T1000 (cell line): Measurements from ENCODE around the gene CTBP1.

Experiments used
- DNase-seq: peaks from one replicate; lab custom pipeline; 2025; ENCODE audit warnings: mixed read lengths; lab: John Stamatoyannopoulos, UW

Gene CTBP1

DNA sequence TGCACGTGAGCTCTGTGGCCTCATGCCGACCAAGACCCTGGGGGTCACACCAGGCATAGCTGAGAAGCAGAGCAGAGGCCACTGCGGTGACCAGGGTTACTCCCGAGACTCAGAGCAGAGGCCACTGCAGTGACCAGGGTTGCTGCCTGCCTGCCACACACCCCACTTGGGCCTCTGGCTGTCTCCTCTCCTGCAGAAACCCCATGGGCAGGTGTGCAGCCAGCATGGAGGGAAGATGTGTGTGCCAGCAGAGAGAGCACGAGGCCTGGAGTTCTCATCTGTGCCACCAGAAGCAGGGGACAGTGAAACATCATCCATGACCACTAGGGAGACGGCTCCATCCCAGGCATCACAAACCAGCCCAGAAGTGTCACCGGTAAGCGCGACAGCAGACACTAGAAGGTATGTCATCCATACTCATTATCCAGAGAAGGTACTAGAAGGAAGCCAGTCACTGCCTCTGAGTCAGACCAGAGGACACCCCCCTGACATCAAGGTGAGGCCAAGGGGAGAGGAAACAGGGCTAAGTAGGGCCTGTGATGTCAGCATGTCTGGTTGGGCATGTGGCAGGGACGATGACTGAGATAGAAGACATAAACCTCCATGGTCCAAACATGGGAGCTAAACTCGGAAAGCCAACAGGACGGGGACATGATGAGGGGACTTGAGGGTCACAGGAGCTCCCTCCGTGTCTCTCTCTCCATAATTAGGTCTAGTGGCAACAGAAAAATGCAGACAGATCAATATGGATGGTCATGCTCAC, 52.3 kb downstream of the CTBP1 start:
- no peak for DNase-seq

DNA sequence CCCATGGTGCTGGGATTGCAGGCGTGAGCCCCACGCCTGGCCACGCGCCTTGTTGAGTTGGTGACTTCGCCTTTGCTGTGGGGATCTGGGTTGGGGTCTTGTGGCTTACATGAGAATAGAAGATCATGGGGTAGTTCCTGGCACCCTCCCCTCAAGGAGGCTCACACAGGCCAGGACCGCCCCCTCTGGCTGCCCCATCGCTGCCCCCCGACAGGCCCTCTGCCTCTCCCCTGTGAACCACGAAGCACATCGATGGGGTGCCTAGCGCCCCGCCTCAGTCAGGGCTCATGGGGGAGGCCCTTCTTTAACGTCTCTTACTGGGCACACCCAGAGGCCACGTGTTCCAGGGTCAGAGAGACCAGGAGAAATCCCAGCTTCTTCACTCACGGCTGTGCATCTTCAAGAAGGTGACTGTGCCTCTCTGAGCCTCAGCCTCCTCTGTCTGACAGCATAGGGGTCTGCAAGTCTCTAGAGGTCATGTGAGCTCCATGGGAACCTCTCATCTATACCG, 53.0 kb downstream of the CTBP1 start:
- DNase-seq = no peak

DNA sequence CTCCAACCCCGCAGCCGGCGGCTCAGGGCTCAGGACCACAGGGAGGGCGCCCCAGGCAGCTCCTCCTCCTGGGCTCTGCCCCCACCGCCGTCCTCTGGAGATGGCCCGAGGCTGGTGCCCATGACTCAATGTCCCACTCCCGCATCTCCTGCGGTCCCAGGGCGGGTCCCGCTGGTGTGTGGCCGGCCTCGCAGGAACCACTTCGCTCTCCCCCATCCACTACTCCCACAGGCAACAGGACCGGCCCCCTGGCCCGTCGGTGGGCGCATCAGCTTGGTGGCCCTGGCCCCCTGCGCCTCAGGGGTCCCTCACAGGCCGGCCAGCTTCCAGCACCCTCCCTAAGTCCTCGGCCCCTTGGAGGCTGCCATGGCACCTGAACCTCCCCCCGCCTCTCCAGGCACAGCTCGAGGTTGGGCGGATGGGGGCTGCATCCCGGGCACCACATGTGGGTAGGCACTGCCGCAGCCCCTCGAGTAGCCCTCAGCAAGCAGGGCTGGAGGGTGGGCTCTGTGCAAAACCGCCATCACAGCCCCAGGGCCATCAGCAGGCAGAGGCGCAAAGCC, 53.7 kb downstream of the CTBP1 start:
- no peak for DNase-seq

DNA sequence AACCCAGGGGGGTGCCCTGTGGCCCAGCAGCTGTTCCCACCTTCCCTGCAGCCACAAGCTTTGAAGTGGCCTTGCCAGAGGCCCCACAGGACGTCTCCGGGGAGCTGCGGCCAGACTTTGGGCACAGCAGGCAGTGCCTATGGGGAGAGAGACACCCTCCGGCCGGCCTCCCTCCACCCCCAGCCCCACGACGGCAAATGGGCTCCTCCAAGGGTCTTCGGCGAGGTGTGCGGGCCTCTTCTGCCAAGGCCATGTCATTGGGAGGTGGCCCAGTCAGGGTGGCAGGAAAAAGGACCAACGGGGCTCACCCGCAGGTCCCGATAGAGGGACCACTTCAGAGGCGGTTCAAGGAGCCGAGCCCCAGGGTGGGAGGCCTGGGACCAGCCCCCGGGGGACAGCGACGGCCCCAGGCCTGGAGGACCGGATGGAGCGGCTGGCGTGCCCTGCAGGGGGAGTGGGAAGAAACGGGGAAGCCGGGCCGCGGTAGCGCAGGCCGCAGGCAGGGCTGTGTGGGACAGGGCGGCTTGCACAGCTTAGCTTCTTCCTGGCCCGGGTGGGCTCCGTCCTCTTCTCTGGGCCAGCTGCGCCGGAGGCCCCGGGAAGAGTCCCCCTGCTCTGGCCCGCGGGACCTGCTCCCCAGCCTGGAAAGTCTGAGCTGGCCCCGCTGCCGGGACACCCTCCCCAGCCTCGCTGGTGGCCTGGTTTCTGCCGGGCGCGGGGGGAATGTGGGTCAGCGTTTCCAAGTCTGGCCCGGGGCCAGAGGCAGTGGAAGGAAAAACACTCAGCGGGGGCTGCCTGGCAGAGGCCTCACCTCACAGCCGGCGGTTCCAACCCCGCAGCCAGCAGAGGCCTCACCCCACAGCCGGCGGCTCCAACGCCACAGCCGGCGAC, 54.7 kb downstream of the CTBP1 start:
- DNase-seq = no peak

DNA sequence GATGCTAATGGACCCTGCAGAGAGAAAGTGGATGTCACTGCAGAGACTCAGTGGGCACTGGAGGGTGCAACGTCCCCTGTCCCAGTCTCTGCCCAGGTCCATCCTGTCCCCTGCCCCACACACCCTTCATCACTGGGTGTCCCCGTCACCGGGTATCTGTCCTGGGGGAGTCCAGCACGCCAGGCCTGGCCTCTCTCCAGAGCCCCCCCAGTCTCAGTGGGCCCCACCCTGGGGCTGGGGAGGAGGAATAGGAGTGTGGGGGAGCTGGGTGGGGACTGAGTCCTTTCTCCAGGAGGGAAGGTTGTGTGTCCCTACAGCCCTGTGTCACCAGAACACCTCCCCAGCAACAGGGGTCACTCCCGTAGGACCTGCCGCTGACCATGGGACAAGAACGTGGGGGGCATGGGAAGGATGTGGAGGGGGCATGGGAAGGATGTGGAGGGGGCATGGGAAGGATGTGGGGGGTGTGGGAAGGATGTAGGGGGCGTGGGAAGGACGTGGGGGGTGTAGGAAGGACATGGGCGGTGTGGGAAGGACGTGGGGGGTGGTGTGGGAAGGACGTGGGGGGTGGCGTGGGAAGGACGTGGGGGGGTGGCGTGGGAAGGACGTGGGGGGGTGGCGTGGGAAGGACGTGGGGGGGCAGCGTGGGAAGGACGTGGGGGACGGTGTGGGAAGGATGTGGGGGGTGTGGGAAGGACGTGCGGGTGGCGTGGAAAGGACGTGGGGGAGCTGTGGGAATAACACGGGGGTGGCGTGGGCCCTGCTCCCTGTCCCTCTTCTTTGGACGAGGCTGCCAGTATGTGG, 55.5 kb downstream of the CTBP1 start:
- DNase-seq = no peak

DNA sequence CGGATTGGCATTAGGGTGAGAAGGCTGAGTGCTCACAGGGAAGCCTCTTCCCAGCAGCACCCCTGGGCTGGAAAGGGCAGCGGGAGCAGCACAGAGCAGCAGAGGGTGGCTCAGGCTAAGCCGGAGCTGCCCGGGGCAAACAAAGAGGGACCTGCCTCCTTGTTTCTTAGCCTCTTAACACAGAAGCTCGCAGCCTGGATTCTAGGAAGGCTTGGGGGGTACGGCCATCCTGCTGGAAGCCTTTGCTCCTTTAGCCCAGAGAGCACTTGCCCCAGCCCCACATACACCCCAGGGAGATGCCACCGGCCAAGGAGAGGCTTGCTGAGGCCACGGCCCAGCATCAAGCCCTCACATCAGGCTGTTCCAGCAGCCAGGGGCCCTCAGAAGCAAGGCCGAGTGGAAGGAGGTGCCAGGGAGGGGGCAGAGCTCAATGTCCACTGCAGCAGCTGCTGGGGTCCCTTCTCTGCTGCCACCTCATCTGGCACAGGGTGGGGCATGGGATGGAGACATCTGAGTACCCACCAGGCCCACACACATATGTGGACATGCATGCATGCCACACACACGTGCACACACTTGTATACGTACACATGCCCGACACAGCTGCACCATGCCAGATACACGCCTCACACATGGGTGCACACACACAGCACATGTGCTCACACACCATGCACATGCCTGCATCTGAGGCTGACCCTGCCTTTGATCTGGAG, 56.3 kb downstream of the CTBP1 start:
- DNase-seq = peak; percentile 47

DNA sequence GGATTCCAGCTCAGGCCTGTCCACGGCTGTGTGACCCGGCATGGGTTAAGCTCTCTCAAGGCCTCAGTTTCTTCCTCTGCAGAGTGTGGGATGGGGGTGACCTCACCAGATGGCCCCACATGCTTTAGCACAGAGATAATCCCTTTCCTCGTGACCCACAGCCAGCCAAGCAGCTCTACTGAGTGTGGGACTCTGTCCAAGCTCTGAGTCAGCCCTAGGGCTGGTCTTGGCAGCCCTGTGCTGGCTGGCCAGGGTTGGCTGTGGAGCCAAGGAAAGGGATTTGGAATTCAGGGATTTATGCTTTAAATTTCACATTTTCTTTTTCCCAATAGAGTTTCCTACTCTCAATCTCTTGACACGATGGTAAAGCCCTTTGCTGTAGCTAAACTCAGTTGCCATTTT, 56.8 kb downstream of the CTBP1 start:
- peak; percentile 75 for DNase-seq

DNA sequence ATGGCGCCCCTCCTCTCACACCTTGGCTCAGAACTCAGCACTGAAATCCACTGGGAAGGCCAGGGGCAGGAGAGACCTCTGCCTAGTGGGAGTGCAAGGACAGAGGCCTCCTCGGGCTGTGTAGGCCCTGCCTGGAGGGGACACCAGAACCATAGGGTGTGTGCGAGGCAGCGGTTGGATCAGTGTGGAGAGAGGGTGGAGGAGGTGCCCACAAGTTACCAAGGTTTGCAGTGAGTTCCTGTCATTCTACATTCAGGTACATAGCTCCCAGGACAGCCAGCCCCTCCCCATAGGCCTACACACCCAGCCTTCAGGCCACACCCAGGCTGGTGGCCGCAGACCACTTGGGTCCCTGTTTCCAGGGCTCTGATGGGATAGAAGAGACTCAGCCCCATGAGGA, 57.3 kb downstream of the CTBP1 start:
- DNase-seq = no peak

DNA sequence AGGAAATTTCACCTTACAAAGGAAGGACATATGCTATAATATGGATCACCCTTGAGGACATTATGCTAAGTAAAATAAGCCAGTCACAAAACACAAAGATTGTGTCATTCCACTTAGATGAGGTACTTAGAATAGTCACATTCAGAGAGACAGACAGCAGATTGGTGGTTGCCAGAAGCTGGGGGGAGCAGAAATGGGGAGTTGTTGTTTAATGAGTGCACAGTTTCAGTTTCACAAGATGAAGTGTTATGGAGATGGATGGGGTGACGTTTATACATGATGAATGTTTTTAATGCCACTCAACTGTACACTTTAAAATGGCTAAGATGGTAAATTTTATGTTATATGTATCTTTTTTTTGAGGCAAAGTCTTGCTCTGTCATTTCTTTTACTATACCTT, 61.7 kb downstream of the CTBP1 start:
- no peak for DNase-seq

DNA sequence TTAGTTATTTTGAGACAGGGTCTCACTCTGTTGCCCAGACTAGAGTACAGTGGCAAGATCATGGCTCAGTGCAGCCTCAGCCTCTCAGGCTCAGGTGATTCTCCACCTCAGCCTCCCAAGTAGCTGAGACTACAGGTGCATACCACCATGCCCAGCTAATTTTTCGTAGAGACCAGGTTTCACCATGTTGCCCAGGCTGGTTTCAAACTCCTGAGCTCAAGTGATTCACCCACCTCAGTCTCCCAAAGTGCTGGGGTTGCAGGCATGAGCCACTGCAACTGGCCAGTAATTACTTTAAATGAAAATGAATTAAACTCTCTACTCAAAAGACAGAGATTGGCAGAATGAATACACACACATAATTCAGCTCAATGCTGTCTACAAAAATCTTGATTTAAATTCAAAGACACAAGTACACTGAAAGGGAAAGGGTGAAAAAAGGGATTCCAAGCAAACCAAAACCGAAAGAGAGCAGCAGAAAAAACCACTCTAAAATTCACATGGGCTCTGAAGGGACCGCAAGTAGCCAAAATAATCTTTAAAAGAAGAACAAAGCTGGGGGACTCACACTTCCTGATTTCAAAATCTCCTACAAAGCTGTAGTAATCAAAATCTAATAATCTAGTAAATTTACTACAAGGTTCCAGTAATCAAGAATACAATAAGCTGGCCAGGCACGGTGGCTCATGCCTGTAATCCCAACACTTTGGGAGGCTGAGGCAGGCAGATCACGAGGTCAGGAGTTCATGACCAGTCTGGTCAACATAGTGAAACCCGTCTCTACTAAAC, 64.8 kb downstream of the CTBP1 start:
- DNase-seq = no peak

DNA sequence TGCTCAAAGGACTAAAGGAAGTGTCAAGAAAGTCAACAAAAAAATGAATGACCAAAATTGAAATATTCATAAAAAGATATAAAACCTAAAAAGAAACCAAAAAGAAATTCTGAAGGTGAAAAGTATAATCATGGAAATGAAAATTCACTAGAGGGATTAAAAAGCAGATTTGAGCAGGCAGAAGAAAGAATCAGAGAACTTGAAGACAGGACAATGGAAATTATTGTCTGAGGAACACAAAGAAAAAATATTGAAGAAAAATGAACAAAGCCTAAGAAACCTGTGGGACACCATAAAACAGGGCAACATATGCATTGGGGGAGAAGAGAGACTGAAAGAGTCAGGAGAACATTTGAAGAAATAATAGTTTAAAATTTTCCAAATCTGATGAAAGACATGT, 66.6 kb downstream of the CTBP1 start:
- DNase-seq = no peak

DNA sequence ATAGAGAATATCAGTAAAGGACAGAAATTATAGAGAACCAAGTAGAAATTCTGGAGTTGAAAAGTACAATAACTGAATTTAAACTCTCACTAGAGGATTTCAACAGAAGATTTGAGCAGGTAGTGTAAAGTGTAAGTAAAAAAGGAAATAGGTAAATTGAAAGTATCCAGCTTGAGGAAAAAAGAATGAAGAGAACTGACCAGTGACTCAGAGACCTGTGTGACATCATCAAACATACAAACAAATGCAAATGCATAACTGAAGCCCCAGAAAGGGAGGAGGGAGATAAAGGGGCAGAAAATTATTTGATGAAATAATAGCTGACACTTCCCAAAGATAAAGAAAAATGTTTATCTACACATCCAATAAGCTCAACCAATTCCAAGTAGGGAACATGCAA, 68.3 kb downstream of the CTBP1 start:
- DNase-seq = no peak

DNA sequence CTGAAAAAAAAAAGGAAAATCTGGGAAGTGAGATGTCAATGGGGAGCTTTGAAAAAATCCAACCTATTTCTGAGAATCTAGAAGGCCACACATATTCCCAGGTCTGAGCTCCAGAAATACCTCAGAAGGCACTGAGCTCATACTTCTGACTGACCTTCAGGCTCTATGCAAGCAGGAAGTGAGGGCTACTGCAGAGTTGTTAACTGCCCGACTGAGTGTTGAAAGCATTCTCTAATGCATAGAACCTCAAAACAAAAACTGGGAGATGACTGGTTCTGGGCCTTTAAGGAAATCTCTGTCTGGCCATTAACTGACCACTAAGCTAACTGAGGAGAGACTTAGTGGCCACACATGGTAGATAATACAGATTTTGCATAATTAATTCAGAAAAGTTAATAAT, 69.0 kb downstream of the CTBP1 start:
- no peak for DNase-seq

DNA sequence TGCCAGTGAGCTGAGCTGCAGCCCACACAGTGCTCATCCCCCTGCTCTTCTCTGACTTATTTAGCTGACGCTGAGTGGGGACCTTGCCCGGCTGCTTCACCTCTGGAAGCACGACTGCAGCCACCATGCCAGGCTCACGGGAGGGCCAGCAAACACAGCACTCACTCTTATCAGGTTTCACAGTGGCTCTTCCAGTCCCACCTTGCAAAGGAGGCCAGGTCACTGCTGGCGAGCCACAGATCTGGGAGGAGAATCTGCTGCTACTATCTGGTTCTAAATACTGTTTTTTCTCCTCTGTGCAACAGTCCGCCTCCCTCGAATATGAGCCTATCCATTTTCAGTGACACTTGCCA, 69.9 kb downstream of the CTBP1 start:
- no peak for DNase-seq

DNA sequence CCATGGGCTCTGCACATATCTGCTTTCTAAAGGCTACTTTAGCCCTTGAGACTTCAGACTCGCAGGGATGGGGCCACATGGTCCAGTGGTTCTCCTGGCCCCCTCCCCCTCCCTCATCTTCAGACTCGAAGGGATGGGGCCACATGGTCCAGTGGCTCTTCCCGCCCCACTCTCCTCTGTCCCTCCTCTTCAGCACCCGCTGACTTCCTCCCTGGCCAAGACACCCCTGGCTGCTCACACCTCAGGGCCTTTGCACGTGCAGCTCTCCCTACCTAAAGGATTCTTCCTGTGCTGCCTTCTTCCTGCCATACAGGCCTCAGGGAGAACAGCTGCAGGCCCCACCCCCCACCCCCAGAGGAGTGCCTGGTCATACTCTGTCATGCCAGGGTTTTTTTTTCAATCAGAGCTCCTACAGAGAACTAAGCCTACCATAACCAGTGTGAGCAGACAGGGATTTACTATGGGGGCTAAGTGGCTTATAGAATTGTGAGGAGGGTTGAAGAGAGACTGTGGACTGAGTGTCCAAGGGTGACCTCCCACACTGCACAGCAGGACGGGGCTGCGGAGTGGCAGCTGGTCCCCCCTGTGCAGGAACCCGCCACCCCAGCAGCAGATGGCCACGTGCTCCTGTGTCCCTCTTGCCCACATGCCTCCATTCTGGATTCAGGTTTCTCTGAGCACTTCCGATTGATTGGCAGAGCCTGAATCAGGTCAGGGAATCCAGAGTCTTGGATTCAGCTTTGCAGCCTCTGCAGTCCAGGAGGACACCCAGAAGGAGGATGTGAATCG, 70.4 kb downstream of the CTBP1 start:
- no peak for DNase-seq

DNA sequence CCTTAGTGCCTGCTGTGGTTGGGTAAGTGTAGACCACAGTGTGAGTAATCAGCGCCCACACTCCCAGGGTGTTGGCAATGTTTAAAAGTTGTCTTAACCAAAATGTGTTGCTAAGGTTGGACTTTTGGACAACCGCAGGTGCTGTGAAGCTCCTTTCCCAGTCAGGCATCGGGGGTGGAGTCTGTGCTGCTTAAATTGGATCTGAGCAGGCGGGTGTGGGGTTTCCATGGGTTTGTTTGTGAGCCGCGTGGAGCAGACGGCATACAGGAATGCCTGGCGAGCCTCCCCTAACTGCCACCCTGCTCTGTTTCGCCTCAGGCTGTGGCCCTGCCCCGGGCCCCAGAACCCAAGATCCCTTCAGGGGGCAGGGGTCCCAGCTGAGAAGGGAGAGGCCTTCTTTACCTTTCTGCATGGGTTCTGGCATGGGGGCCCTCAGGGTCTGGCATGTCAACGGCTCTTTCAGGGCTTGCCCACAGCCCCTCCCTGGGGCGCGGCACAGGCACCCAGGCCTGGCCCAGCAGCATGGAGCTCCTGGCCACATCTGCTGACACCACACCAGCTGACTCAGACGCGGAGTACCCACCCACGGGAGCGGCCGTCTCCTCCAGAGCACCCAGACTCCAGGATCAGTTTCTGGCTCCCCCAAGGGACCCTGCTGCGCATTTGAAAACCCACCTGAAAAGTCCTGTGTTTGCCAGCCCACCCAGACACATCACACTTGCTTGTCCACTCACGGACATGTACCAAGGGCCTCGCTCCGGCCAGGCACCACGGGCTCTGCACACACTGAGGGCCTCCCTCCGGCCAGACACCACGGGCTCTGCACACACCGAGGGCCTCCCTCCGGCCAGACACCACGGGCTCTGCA, 71.4 kb downstream of the CTBP1 start:
- no peak for DNase-seq

DNA sequence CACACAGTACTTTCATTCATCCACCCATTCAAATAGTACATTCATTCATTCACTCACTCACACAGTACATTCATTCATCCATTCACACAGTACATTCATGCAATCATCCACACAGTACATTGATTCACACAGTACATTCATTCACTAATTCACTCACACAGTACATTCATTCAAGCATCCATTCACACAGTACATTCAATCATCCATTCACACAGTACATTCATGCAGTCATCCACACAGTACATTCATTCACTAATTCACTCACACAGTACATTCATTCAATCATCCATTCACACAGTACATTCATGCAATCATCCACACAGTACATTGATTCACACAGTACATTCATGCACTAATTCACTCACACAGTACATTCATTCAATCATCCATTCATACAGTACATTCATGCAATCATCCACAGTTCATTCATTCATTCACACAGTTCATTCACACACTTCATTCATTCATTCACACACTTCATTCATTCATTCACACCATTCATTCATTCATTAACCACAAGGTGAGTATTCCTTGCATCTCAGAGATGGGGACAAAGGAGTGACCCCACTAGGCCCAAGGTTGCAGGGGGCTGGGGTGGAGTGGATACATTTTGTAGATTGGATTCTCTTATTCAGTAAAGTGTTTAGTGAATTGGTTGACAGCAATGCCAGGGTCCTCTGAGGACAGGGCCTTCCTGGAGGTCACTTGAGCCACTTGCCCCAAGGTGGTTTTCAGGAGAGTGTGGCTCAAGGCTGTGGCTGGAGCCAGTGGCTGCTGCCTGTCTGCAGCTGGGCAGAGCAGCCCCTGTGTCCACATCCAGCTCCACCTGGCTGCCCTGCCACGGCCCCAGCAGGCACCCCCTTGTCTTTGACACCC, 72.3 kb downstream of the CTBP1 start:
- no peak for DNase-seq
